ENCODE measurements around the gene PLA2G15.
"Not testable (repeated sequence)": the region's sequence is repeated elsewhere in the genome, so short reads cannot be mapped to it uniquely, and the experiment has no call there.

PLA2G15 gene

GRCh38 chr16:68288252-68288650 is 43.1 kb downstream of the PLA2G15 start:
- peaks cover 11 to 70% of the 10 kb centered on the region in 2 experiments; a peak in 2 of 3 replicates for H3K36me3 ChIP-seq (ENCODE audit: control insufficient read depth in 2 of 2, insufficient read depth in 1 of 2, low read length in 2 of 2)
- no peak for TF ChIP-seq ZNF76 (tag by site-specific recombination; IDR thresholded peaks at IDR 0.05; ENCODE audit: borderline replicate concordance, low read depth)
- no peak for TF ChIP-seq SCRT1 (tag by site-specific recombination; IDR thresholded peaks at IDR 0.05; ENCODE audit: borderline replicate concordance)
- no peak for TF ChIP-seq ZNF561 (tag by site-specific recombination; IDR thresholded peaks at IDR 0.05; ENCODE audit: borderline replicate concordance)
- no peak for TF ChIP-seq ZNF37A (tag by site-specific recombination; IDR thresholded peaks at IDR 0.05)
- no peak for TF ChIP-seq ZNF26 (tag by site-specific recombination; IDR thresholded peaks at IDR 0.05)
- TF ChIP-seq PRDM1 (tag by site-specific recombination; IDR thresholded peaks at IDR 0.05), result no peak
- no peak for TF ChIP-seq ZNF48 (tag by site-specific recombination; IDR thresholded peaks at IDR 0.05)
- TF ChIP-seq ZBTB1 (tag by site-specific recombination; IDR thresholded peaks at IDR 0.05), result no peak
- no peak for TF ChIP-seq ZNF518A (tag by site-specific recombination; conservative IDR thresholded peaks at IDR 0.05; ENCODE audit: low read depth)
- no peak for TF ChIP-seq ZNF664 (tag by site-specific recombination; IDR thresholded peaks at IDR 0.05)
- no peak for TF ChIP-seq ZNF202 (tag by site-specific recombination; IDR thresholded peaks at IDR 0.05; ENCODE audit: borderline replicate concordance)
- H3K4me1 ChIP-seq (ENCODE audit: control insufficient read depth, insufficient read depth, low read length), result no peaks in the 10 kb centered on the region
- ChIA-PET POLR2A (interaction anchor here (0.6 kb wide), 1 partner anchor 15 kb away, joined by 5 read pairs; no protein-coding TSS in a partner anchor), CTCF (no interaction called here)
- no peak overlapping the region for H3K27ac ChIP-seq (ENCODE audit: extremely low read depth, low read depth, low read length)
- no peaks in the 10 kb centered on the region for H3K9me3 ChIP-seq (ENCODE audit: control insufficient read depth, insufficient read depth, low read depth, low read length)
- no peak overlapping the region for H3K4me3 ChIP-seq (ENCODE audit: low read depth, low read length)

- POLR2A ChIA-PET, result interaction anchor here (0.6 to 1.4 kb wide), 2 partner anchors 14 to 22 kb away, joined by 5 to 7 read pairs; partner anchors contain the start of genes PRMT7 and SLC7A6OS
- H3K4me3 ChIP-seq (ENCODE audit: low read depth, low read length); CTCF ChIA-PET; H3K27ac ChIP-seq (ENCODE audit: extremely low read depth, low read depth, low read length); H3K4me1 ChIP-seq (ENCODE audit: control insufficient read depth, insufficient read depth, low read length); H3K9me3 ChIP-seq (ENCODE audit: control insufficient read depth, insufficient read depth, low read depth, low read length): not testable (repeated sequence)
- peaks cover 12 to 74% of the 10 kb centered on the region in 2 experiments; a peak in 2 of 3 replicates for H3K36me3 ChIP-seq (ENCODE audit: control insufficient read depth in 2 of 2, insufficient read depth in 1 of 2, low read length in 2 of 2)
Measured at GRCh38 chr16:68288796-68289195, 43.6 kb downstream of the PLA2G15 start.

GRCh38 chr16:68289202-68289601 is 44.0 kb downstream of the PLA2G15 start:
- peaks cover 16 to 74% of the 10 kb centered on the region in 2 experiments; a peak in 2 of 3 replicates for H3K36me3 ChIP-seq (ENCODE audit: control insufficient read depth in 2 of 2, insufficient read depth in 1 of 2, low read length in 2 of 2)
- TF ChIP-seq ZNF843 (tag by site-specific recombination; IDR thresholded peaks at IDR 0.05), result no peak
- TF ChIP-seq FEZF1 (tag by site-specific recombination; IDR thresholded peaks at IDR 0.05), result no peak
- no peak for TF ChIP-seq ZNF2 (tag by site-specific recombination; IDR thresholded peaks at IDR 0.05)
- no peak for TF ChIP-seq ZIC2 (tag by site-specific recombination; IDR thresholded peaks at IDR 0.05)
- TF ChIP-seq ZNF302 (tag by site-specific recombination; IDR thresholded peaks at IDR 0.05; ENCODE audit: low read depth), result no peak
- no peak for TF ChIP-seq ZNF202 (tag by site-specific recombination; IDR thresholded peaks at IDR 0.05; ENCODE audit: borderline replicate concordance)
- TF ChIP-seq KLF1 (tag by site-specific recombination; IDR thresholded peaks at IDR 0.05), result no peak
- TF ChIP-seq ZNF311 (tag by site-specific recombination; IDR thresholded peaks at IDR 0.05; ENCODE audit: borderline replicate concordance), result no peak
- no peak overlapping the region for H3K27ac ChIP-seq (ENCODE audit: extremely low read depth, low read depth, low read length)
- CTCF ChIA-PET, result interaction anchor here (1.1 kb wide), 1 partner anchor 40 kb away, joined by 5 read pairs; no protein-coding TSS in a partner anchor
- H3K9me3 ChIP-seq (ENCODE audit: control insufficient read depth, insufficient read depth, low read depth, low read length), result no peaks in the 10 kb centered on the region
- H3K4me3 ChIP-seq (ENCODE audit: low read depth, low read length), result no peak overlapping the region
- POLR2A ChIA-PET, result interaction anchor here (1.4 kb wide), 1 partner anchor 22 kb away, joined by 7 read pairs; the partner anchor contains the start of genes PRMT7 and SLC7A6OS
- no peaks in the 10 kb centered on the region for H3K4me1 ChIP-seq (ENCODE audit: control insufficient read depth, insufficient read depth, low read length)

All from HEK293 (cell line).